GM12891 (cell line): ENCODE results near the gene SLC18A3.

Experiments
- POLR2A ChIP-seq: IDR thresholded peaks from 2 replicates; pipeline ENCODE4 v1.6.1; 2011; ENCODE audit warnings: low read depth, low read length, control low read depth
- POLR2AphosphoS5 ChIP-seq: IDR thresholded peaks from 2 replicates; pipeline ENCODE4 v1.6.1; 2011; ENCODE audit warnings: low read depth, low read length, control low read depth

DNA sequence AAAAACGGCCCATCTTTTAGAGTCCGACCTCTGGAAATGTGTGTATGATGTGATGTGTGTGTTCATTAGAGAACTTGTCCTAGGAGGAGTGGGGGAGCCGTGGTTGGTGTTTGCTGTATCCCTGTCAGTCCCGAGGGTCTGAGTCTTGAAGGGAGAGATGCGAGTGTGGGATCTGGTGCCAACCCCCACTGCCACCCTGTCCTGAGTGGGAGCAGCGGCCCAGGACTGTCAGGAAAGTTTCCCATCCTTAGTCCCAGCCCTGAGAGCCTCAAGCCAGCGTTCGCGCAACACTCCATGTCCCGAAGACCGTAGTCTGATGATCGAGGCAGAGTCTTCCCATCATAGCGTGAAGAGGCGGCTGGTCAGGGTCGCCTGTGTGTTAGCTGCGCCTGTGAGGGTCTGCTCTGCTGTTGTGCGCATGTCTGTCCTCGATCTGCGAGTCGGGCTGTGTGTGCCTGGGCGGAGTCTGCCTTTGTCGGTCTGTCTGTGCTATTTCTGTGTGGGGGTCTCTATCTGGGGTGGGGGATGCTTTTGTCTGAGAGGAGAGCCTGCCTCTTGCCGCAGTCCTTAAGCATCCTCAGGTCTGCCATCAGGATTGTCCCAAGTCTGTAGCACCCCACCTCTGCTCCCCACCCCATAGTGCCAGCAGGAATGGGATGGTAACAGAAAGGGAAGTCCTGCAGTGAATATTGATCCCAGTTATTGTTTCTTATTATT is 3.2 kb downstream of the SLC18A3 start:
- TF ChIP-seq POLR2A = no peak
- TF ChIP-seq POLR2AphosphoS5 = no peak
